Thoracic aorta (tissue), 2 donors: ENCODE measurements around the gene SYNPO2. TPM values are rescaled to one million over a fixed set of nuclear protein-coding genes. Genes with fewer than 3 reads are reported as not detected.

Experiments used
- ATAC-seq: fragments of 150-250 bp; one replicate; pipeline ENCODE4 v1.8.0; 2017; ENCODE audit warnings: low read depth; ENCODE audit not compliant: insufficient number of reproducible peaks, low FRiP score
- DNase-seq: peaks from one replicate; pipeline ENCODE4 v3.0.0-alpha.2; 2020; ENCODE audit warnings: low spot score
- H3K27ac ChIP-seq, 2 donors: fragments of 200-600 bp; sonication (generic); 1 replicate in 1 of 2; 2 replicates in 1 of 2; pipeline ENCODE4 v1.5.1; 2016; ENCODE audit warnings: mild to moderate bottlenecking in 2 of 2, moderate library complexity in 2 of 2
- H3K27me3 ChIP-seq: fragments of 200-600 bp; sonication (generic); replicated peaks from 2 replicates; pipeline ENCODE4 v1.6.0; 2016; ENCODE audit warnings: mild to moderate bottlenecking; ENCODE audit not compliant: insufficient read depth
- H3K36me3 ChIP-seq: fragments of 200-600 bp; sonication (generic); one replicate; pipeline ENCODE4 v1.5.1; 2016
- H3K4me1 ChIP-seq, 2 donors: fragments of 200-600 bp; sonication (generic); 1 replicate in 1 of 2; 2 replicates in 1 of 2; pipeline versions ENCODE4 v1.5.1 to v1.6.0; 2016; ENCODE audit warnings: low read depth in 2 of 2, mild to moderate bottlenecking in 1 of 2; ENCODE audit not compliant: control insufficient read depth in 1 of 2
- H3K4me3 ChIP-seq: fragments of 200-600 bp; sonication (generic); 2 replicates; pipeline ENCODE4 v1.5.1; 2016; ENCODE audit warnings: mild to moderate bottlenecking
- H3K9me3 ChIP-seq: fragments of 200-600 bp; sonication (generic); 2 replicates; pipeline ENCODE4 v1.5.1; 2016
- CTCF ChIP-seq: fragments of 200-600 bp; sonication (generic); IDR thresholded peaks from one replicate; pipeline ENCODE4 v1.5.1; 2019; ENCODE audit warnings: antibody characterized with exemption
- total RNA-seq, 2 donors: library from RNA; depleted of rRNA; stranded (reverse); fragments of >200 nt; gene quantifications; one replicate each; pipeline versions ENCODE4 v1.1.0 to v1.2.3, GENCODE V29; 2016

The SYNPO2 gene
- total RNA-seq, 2 donors from 2014 or later, result 264 to 313 TPM

GRCh38 chr4:118967393-118967792, 78.7 kb downstream of the SYNPO2 start:
- Histone ChIP-seq H3K36me3 (no peaks in the 10 kb centered on the region), H3K27ac (peak overlapping the region; percentile 84 to 87), H3K4me1 (peaks cover 52 to 97% of the 10 kb centered on the region in 2 donors), H3K27me3 (no peaks in the 10 kb centered on the region), H3K9me3 (no peaks in the 10 kb centered on the region), H3K4me3 (no peak overlapping the region)
- DNase-seq (no peak), ATAC-seq (no peak)
- no peak for TF ChIP-seq CTCF

GRCh38 chr4:118968005-118968404, 79.4 kb downstream of the SYNPO2 start:
- H3K4me3 ChIP-seq, result peak overlapping the region; percentile 26
- ATAC-seq (peak; percentile 68), DNase-seq (no peak)
- no peak for TF ChIP-seq CTCF
- no peaks in the 10 kb centered on the region for H3K27me3 ChIP-seq
- H3K4me1 ChIP-seq, result peaks cover 52 to 96% of the 10 kb centered on the region in 2 donors
- peak overlapping the region; percentile 84 to 87 for H3K27ac ChIP-seq
- H3K36me3 ChIP-seq, result no peaks in the 10 kb centered on the region
- no peaks in the 10 kb centered on the region for H3K9me3 ChIP-seq

GRCh38 chr4:118968813-118969212, 80.2 kb downstream of the SYNPO2 start:
- no peak for DNase-seq
- peak overlapping the region; percentile 84 to 87 for H3K27ac ChIP-seq
- no peak for ATAC-seq
- H3K27me3 ChIP-seq, result no peaks in the 10 kb centered on the region
- no peak for TF ChIP-seq CTCF
- peaks cover 52 to 95% of the 10 kb centered on the region in 2 donors for H3K4me1 ChIP-seq
- H3K36me3 ChIP-seq, result no peaks in the 10 kb centered on the region
- H3K4me3 ChIP-seq, result peak overlapping the region; percentile 26
- no peaks in the 10 kb centered on the region for H3K9me3 ChIP-seq

GRCh38 chr4:118969359-118969758, 80.7 kb downstream of the SYNPO2 start:
- DNase-seq (peak; percentile 34), ATAC-seq (peak; percentile 88)
- peaks cover 55 to 95% of the 10 kb centered on the region in 2 donors for H3K4me1 ChIP-seq
- no peaks in the 10 kb centered on the region for H3K36me3 ChIP-seq
- no peaks in the 10 kb centered on the region for H3K27me3 ChIP-seq
- peak overlapping the region; percentile 26 for H3K4me3 ChIP-seq
- no peaks in the 10 kb centered on the region for H3K9me3 ChIP-seq
- peak overlapping the region; percentile 84 to 87 for H3K27ac ChIP-seq
- TF ChIP-seq CTCF, result peak; percentile 51

GRCh38 chr4:118972167-118972566, 83.5 kb downstream of the SYNPO2 start:
- Histone ChIP-seq H3K27ac (peak overlapping the region; percentile 80 to 84), H3K27me3 (no peaks in the 10 kb centered on the region), H3K9me3 (no peaks in the 10 kb centered on the region), H3K36me3 (no peaks in the 10 kb centered on the region), H3K4me3 (peak overlapping the region; percentile 39), H3K4me1 (peaks cover 46 to 88% of the 10 kb centered on the region in 2 donors)
- ATAC-seq (no peak), DNase-seq (no peak)
- no peak for TF ChIP-seq CTCF
